CD14-positive monocyte (primary cell): ENCODE measurements around the gene PIK3CD. TPM values are rescaled to one million over a fixed set of nuclear protein-coding genes. Genes with fewer than 3 reads are reported as not detected.
"Not testable (repeated sequence)": the region's sequence is repeated elsewhere in the genome, so short reads cannot be mapped to it uniquely, and the experiment has no call there.

Source experiments
- DNase-seq, 3 donors: peaks; one replicate each; pipeline ENCODE4 v3.0.0-alpha.2; 2011 to 2022
- H2AFZ ChIP-seq: 2 replicates; pipeline ENCODE4 v1.6.0; 2012; ENCODE audit warnings: mild to moderate bottlenecking, low read depth, low read length, inconsistent platforms; ENCODE audit not compliant: insufficient read depth, poor library complexity, severe bottlenecking
- H3K27ac ChIP-seq, 2 donors: 1 replicate in 1 of 2; 2 replicates in 1 of 2; pipeline ENCODE4 v1.5.1; 2012 to 2013; ENCODE audit warnings: low read length in 2 of 2, control low read depth in 1 of 2, inconsistent platforms in 1 of 2, low read depth in 1 of 2, mild to moderate bottlenecking in 1 of 2
- H3K27me3 ChIP-seq, 2 donors: one replicate each; pipeline versions ENCODE4 v1.6.0 to v1.6.1; 2011 to 2013; ENCODE audit warnings: low read length in 2 of 2; ENCODE audit not compliant: control insufficient read depth in 2 of 2, insufficient read depth in 2 of 2
- H3K36me3 ChIP-seq, 2 donors: replicated peaks in 1 of 2; 1 replicate in 1 of 2; 2 replicates in 1 of 2; pipeline versions ENCODE4 v1.5.1 to v1.6.1; 2012 to 2013; ENCODE audit warnings: low read length in 2 of 2, control low read depth in 1 of 2, inconsistent platforms in 1 of 2, mild to moderate bottlenecking in 1 of 2; ENCODE audit not compliant: insufficient read depth in 2 of 2, control insufficient read depth in 1 of 2
- H3K4me1 ChIP-seq, 2 donors: 1 replicate in 1 of 2; 2 replicates in 1 of 2; pipeline versions ENCODE4 v1.5.1 to v1.6.1; 2012 to 2013; ENCODE audit warnings: low read length in 2 of 2, control low read depth in 1 of 2, inconsistent platforms in 1 of 2, mild to moderate bottlenecking in 1 of 2, moderate library complexity in 1 of 2; ENCODE audit not compliant: insufficient read depth in 2 of 2, control insufficient read depth in 1 of 2
- H3K4me2 ChIP-seq: replicated peaks from 2 replicates; pipeline ENCODE3; 2012; ENCODE audit warnings: low read length, moderate library complexity, mild to moderate bottlenecking; ENCODE audit not compliant: poor library complexity, severe bottlenecking; ENCODE audit errors: extremely low read depth
- H3K4me3 ChIP-seq, 3 experiments: fragments of 200-600 bp in 1 of 3; sonication (generic) in 1 of 3; replicated peaks in 1 of 3; 1 replicate in 2 of 3; 2 replicates in 1 of 3; pipeline ENCODE4 v1.5.1; 2011 to 2013; ENCODE audit warnings: low read length in 3 of 3, mild to moderate bottlenecking in 3 of 3, control low read depth in 2 of 3, low read depth in 2 of 3, inconsistent platforms in 1 of 3, moderate library complexity in 1 of 3
- H3K79me2 ChIP-seq: 2 replicates; pipeline ENCODE4 v1.6.0; 2012; ENCODE audit warnings: mild to moderate bottlenecking, control low read depth, inconsistent platforms, low read length, moderate library complexity; ENCODE audit not compliant: insufficient read depth
- H3K9ac ChIP-seq: 2 replicates; pipeline ENCODE4 v1.6.0; 2017; ENCODE audit warnings: low read length, mild to moderate bottlenecking; ENCODE audit not compliant: insufficient read depth, poor library complexity, severe bottlenecking
- H3K9me3 ChIP-seq, 2 donors: replicated peaks in 1 of 2; 1 replicate in 1 of 2; 2 replicates in 1 of 2; pipeline versions ENCODE4 v1.5.1 to v1.6.1; 2012 to 2013; ENCODE audit warnings: low read length in 2 of 2, control low read depth in 1 of 2; ENCODE audit not compliant: control insufficient read depth in 1 of 2, insufficient read depth in 1 of 2
- H4K20me1 ChIP-seq: 2 replicates; pipeline ENCODE4 v1.6.0; 2012; ENCODE audit warnings: mild to moderate bottlenecking, low read length, control low read depth, moderate library complexity; ENCODE audit not compliant: insufficient read depth
- H3K27ac Mint-ChIP-seq, 7 donors: one replicate each; pipeline ENCODE4 v1.8.0; 2020; ENCODE audit warnings: mild to moderate bottlenecking in 7 of 7, mixed read lengths in 7 of 7, moderate library complexity in 6 of 7, inconsistent platforms in 2 of 7
- H3K27me3 Mint-ChIP-seq, 3 donors: one replicate each; pipeline ENCODE4 v1.8.0; 2021 to 2022; ENCODE audit warnings: low read depth in 3 of 3, mild to moderate bottlenecking in 3 of 3, mixed read lengths in 3 of 3, moderate library complexity in 3 of 3, inconsistent platforms in 1 of 3
- H3K36me3 Mint-ChIP-seq, 2 donors: one replicate each; pipeline ENCODE4 v1.8.0; 2020; ENCODE audit warnings: mixed read lengths in 2 of 2, inconsistent platforms in 1 of 2, mild to moderate bottlenecking in 1 of 2
- H3K4me1 Mint-ChIP-seq: one replicate; pipeline ENCODE4 v1.8.0; 2020; ENCODE audit warnings: mild to moderate bottlenecking, mixed read lengths
- H3K4me3 Mint-ChIP-seq, 2 donors: one replicate each; pipeline ENCODE4 v1.8.0; 2020; ENCODE audit warnings: mild to moderate bottlenecking in 2 of 2, mixed read lengths in 2 of 2, moderate library complexity in 1 of 2
- H3K9me3 Mint-ChIP-seq, 7 donors: one replicate each; pipeline ENCODE4 v1.8.0; 2020 to 2022; ENCODE audit warnings: mixed read lengths in 7 of 7, mild to moderate bottlenecking in 6 of 7, moderate library complexity in 6 of 7, inconsistent platforms in 2 of 7
- CTCF ChIP-seq: fragments of 200-600 bp; IDR thresholded peaks from one replicate; pipeline ENCODE4 v1.8.0; 2022; ENCODE audit warnings: antibody characterized with exemption, mild to moderate bottlenecking
- whole genome bisulfite sequencing: methylation state at CpG from one replicate; pipeline ENCODE4 v1.1.5; 2013; ENCODE audit warnings: missing lambda C conversion rate; ENCODE audit not compliant: insufficient coverage; 5-methylcytosine and 5-hydroxymethylcytosine counted together
- intact Hi-C, 2 donors: fragments of 100-400 bp; cut with micrococcal nuclease; formaldehyde crosslinking; loops; one replicate each; pipeline versions ENCODE4 v1.15.0 to v1.15.1; 2023
- polyA plus RNA-seq, 3 donors: library from polyadenylated mRNA; depleted of rRNA in 1 of 3; unstranded in 2 of 3; stranded (reverse) in 1 of 3; fragments of 300-500 nt in 2 of 3; fragments of >200 nt in 1 of 3; fragmentation: Illumina TruSeq in 2 of 3; gene quantifications; 1 replicate in 2 of 3; 2 replicates in 1 of 3; pipeline ENCODE4 v1.2.3, GENCODE V29; 2012 to 2021

PIK3CD gene
- polyA plus RNA-seq, 3 donors, result 33.2 to 120 (median 52.2) TPM

GRCh38 chr1:9710037-9710436, 58.5 kb downstream of the PIK3CD start:
- TF ChIP-seq CTCF, result no peak

GRCh38 chr1:9711466-9712020, 60.0 kb downstream of the PIK3CD start:
- H3K27ac ChIP-seq, result no peak overlapping the region
- Mint-ChIP-seq H3K9me3 (no peaks in the 10 kb centered on the region), H3K4me3 (no peak overlapping the region), H3K27ac (peak overlapping the region in 3 of 7 donors; percentile 43 to 72 (median 54)), H3K36me3 (peaks cover 48 to 82% of the 10 kb centered on the region in 2 donors), H3K4me1 (peaks cover 18% of the 10 kb centered on the region), H3K27me3 (peaks cover 0 to 2% (median 0%) of the 10 kb centered on the region in 3 donors)
- no peak overlapping the region for H3K4me3 ChIP-seq
- DNase-seq, result no peak
- 100% methylated on average over 1 of the region's 9 CpGs for WGBS
- intact Hi-C loops, result no loop called here
- no peak overlapping the region for H3K4me2 ChIP-seq
- H4K20me1 ChIP-seq, result peaks cover 100% of the 10 kb centered on the region
- no peaks in the 10 kb centered on the region for H3K9me3 ChIP-seq
- peaks cover 63 to 78% of the 10 kb centered on the region in 2 donors for H3K36me3 ChIP-seq
- H2AFZ ChIP-seq, result no peak overlapping the region
- peaks cover 99% of the 10 kb centered on the region for H3K79me2 ChIP-seq
- no peaks in the 10 kb centered on the region for H3K27me3 ChIP-seq
- peaks cover 17 to 21% of the 10 kb centered on the region in 2 donors for H3K4me1 ChIP-seq
- no peak for TF ChIP-seq CTCF
- H3K9ac ChIP-seq, result no peak overlapping the region

More at GRCh38 chr1:9710037-9710436, 58.5 kb downstream of the PIK3CD start:
- no peak for DNase-seq
- Histone ChIP-seq H3K9ac (no peak overlapping the region), H3K36me3 (peaks cover 48 to 63% of the 10 kb centered on the region in 2 donors), H2AFZ (no peak overlapping the region), H4K20me1 (peaks cover 100% of the 10 kb centered on the region), H3K4me1 (peaks cover 19 to 28% of the 10 kb centered on the region in 2 donors), H3K27me3 (no peaks in the 10 kb centered on the region), H3K4me2 (no peak overlapping the region), H3K27ac (no peak overlapping the region), H3K4me3 (no peak overlapping the region), H3K9me3 (no peaks in the 10 kb centered on the region), H3K79me2 (peaks cover 99% of the 10 kb centered on the region)
- no peak overlapping the region for H3K4me3 Mint-ChIP-seq
- peaks cover 41 to 71% of the 10 kb centered on the region in 2 donors for H3K36me3 Mint-ChIP-seq
- intact Hi-C loops, result no loop called here
- H3K27ac Mint-ChIP-seq, result peak overlapping the region in 1 of 7 donors; percentile 73
- no peaks in the 10 kb centered on the region for H3K9me3 Mint-ChIP-seq
- H3K4me1 Mint-ChIP-seq, result peaks cover 24% of the 10 kb centered on the region
- 97% methylated on average over 7 of the region's 8 CpGs for WGBS
- H3K27me3 Mint-ChIP-seq, result peaks cover 0 to 2% (median 0%) of the 10 kb centered on the region in 3 donors

GRCh38 chr1:9712767-9713166, 61.2 kb downstream of the PIK3CD start:
- H3K27ac ChIP-seq, H3K4me3 Mint-ChIP-seq, H3K9me3 Mint-ChIP-seq, DNase-seq, H3K27me3 ChIP-seq, H2AFZ ChIP-seq, intact Hi-C loops, H3K9me3 ChIP-seq, H3K9ac ChIP-seq, H3K4me3 ChIP-seq, H3K27me3 Mint-ChIP-seq, H3K4me2 ChIP-seq: not testable (repeated sequence)
- Histone ChIP-seq H3K4me1 (peaks cover 18 to 21% of the 10 kb centered on the region in 2 donors), H4K20me1 (peaks cover 100% of the 10 kb centered on the region), H3K36me3 (peaks cover 74 to 88% of the 10 kb centered on the region in 2 donors), H3K79me2 (peaks cover 99% of the 10 kb centered on the region)
- Mint-ChIP-seq H3K4me1 (peaks cover 18% of the 10 kb centered on the region), H3K27ac (peak overlapping the region in 1 of 7 donors; percentile 72), H3K36me3 (peaks cover 52 to 86% of the 10 kb centered on the region in 2 donors)
- 94% methylated on average over 3 of the region's 7 CpGs for WGBS
